Left renal pelvis (tissue), 4 donors: Measurements from ENCODE around the gene NCOA1. TPM values are rescaled to one million over a fixed set of nuclear protein-coding genes. Genes with fewer than 3 reads are reported as not detected.
A peak's percentile ranks its signal among the peaks of the same experiment; 100 is the strongest.
"Not testable (repeated sequence)": the region's sequence is repeated elsewhere in the genome, so short reads cannot be mapped to it uniquely, and the experiment has no call there.

ENCODE experiments used
- DNase-seq, 4 donors: peaks; one replicate each; pipeline ENCODE4 v3.0.0-alpha.2; 2013; ENCODE audit warnings: low read depth in 4 of 4, low spot score in 3 of 4
- polyA plus RNA-seq, 4 donors: library from polyadenylated mRNA; unstranded; fragments of 120-200 nt; gene quantifications; one replicate each; pipeline ENCODE4 v1.2.1, GENCODE V29; 2013; ENCODE audit not compliant: insufficient read length in 4 of 4

NCOA1 gene
- polyA plus RNA-seq, 4 donors: 40.8 to 52.8 (median 50.1) TPM

DNA sequence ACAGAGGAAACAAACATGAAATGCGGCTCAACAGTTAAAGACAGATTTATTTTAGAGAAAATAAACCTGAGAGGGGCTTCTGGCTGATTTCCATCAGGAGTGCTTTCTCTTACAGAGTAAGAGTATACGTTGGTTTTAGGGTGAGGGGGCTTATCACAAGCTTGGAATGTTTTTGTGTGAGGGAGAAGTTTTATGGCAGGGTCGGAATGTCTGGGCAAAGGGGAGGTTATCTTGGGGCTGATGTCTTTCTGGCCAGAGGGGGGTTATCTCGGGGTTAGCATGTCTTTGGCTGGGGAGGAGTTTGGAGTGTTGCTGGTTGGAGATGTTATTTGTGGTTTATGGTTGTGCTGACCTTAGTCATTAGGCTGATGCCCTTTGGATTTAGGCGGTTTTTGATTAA, 280.0 kb downstream of the NCOA1 start:
- peak in 1 of 4 donors; percentile 55 for DNase-seq

DNA sequence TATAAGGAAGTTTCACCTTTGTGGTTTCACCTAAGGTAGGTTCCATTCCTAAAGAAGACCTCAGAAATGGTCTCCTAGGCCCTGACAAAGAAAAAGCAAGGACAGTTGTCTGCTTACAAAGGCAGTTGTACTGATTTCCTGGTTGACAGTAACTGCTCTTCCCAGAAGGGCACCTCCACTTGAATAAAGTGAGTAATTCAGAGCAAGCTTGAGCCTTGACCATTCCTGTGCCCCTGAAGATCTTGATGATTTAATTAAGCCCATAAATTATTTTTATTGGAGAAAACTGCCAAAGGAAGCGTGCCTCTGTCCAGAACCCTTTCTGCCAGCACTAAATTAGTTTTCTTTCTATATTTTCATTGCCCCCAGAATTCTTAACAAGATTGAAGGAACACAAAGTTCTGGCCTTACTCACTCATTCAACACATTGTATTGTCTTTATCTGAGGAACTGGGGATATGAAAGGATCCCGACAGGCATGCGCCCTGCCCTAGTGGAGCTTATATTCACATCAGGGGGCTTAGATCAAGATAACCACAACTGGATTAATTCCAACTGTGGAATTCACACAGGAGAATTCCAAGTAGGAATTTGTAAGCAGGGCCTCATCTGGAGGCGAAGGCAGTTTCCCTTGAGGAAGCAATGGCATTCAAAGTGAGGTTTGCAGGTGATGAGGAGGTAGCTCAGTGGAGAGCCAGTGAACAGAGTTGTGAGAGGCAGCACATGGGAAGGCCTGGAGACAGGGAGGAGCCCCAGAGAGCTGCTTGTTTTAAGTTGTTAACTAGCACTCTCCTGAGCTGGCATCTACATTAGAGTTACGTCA, 280.9 kb downstream of the NCOA1 start:
- DNase-seq: no peak

DNA sequence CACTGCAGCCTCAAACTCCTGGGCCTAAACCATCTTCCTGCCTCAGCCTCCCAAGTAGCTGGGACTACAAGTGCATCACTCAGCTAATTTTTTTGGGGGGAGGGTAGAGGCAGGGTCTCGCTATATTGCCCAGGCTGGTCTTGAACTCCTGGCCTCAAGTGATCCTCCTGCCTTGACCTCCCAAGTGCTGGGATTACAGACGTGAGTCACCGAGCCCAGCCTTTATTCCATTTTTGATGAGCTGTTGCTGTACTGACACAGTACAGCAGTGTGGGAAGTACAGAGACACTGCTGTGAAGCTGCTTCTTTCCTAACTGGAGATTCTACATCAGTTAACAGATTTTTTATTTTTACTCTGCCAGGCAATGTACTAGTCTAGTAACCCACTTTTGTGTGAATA, 283.3 kb downstream of the NCOA1 start:
- no peak for DNase-seq

DNA sequence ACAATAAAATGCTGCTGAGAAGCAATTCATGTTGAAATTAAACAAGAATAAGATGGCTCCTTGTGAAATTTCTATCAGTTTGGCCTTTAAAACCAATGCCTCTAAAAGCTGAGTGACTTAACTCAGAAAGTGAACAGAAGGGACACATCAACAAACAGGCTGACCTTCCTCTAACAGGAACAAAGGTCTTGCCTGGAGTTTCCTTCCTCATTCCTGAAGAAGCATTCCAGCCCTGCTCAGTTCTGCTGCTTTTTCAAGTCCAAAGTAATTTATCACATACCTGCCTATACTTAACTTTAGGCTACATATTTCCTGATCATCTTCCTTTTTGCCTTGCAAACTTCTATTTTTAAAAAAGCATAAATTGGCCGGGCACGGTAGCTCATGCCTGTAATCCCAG, 288.1 kb downstream of the NCOA1 start:
- DNase-seq: no peak

DNA sequence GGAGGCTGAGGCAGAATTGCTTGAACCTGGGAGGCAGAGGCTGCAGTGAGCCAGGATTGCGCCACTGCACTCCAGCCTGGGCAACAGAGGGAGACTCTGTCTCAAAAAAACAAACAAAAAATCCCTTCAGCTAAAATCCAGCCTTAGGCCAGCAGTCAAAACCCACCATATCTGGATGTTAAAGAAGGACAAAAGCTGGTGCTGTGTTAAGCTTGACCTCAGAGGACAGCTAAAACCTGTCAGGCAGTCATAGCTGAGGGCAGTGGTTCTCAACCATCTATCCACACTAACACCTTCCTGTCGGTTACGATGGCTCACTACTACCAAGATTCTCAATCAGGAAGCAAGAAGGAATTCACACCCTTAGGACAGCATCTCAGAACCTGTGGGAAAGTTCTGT, 292.6 kb downstream of the NCOA1 start:
- no peak for DNase-seq

DNA sequence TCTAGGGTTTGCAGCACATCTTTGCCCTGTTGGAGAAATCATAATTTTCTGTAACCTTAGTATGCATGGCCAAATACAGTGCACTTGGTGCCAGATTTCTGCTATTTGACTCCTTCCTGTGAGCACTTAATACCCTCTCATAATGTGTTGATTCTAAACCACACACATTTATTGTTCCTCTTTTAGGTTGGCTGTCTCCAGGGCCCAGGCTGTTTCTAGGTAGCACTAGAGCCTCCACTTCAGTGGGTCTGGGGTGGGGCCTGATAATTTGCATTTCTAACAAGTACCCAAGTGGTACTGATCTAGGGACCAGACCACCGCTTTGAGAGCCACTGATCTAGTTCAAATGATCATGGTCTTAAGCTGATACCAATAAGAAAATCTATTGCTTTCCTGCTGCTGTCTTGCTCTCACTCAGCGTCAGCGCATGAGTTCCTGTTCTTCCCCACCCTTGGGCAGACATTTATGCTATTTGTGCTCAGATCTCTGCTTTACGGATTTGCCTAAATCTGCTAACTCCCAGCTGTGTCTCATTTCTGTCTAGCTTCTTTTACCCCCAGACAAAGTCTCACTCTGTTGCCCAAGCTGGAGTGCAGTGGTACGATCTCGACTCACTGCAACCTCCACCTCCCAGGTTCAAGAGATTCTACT, 294.7 kb downstream of the NCOA1 start:
- no peak for DNase-seq

DNA sequence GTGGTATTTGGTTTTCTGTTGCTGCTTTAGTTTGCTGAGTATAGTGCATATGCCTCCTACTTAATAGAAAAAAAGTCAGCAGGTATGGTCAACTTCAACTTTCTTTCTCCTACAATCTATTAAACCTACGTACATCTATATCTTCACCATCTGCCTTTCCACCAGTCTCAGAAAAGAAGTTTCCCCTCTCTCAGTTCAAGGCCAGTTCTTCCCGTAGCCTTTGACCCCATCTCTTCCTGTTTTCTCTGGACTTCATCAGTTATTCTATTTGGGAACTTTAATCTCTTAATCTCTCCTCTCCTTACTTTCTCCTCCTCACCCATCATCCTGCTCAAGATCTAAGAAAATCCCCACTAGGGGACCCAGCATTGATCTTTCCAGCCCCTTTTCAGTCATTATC, 296.5 kb downstream of the NCOA1 start:
- no peak for DNase-seq

DNA sequence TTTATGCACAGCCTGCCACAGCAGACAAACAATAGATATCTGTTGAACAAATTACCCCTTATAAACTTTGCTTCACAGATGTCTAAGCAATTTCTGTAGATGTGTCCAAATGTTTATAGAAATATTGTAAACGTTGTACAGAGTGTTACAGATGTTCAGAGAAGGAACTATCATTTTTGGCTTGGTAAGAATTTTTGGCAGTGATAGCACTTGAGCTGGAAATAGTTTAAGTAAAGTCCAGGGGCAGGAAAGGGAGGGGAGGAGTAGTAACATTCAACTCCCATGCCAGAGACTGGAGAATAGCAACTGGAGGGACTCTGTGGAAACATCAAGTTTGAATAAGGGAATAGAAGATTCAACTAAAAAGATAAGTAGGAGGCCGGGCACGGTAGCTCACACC, 297.8 kb downstream of the NCOA1 start:
- DNase-seq: no peak

DNA sequence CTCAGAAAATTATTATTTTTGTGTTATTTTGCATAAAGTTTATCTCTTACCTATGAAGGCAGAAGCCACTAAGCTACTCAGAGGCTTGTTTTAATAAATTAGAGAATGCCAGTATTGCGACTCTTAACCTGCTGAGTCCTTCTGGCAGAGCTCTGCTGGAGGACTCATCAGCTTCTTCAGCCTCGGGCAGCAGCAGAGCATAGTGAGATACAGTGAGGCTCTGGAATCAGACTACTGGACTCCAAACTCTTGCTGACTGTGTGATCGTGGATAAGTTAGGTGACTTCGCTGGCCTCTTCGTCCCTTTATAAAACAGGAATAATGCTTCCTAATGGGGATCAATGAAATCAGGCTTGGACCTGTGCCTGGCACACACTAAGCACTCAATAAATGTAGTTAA, 300.4 kb downstream of the NCOA1 start:
- no peak for DNase-seq

DNA sequence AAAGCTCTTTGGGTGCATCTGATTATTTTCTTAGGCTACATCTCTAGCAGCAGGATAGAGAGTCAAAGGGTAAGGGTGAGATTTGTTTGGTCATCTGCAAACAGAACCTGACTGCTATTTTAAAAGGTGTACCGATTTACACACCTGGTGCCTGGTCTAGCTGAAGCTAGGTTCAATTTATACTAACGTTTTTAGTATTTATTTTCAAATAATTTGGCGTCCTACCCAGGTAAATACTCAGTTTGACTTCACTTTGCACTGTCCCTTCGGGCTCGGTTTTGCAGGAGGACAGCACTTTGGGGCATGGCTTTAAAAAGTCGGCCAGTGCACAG, 301.5 kb downstream of the NCOA1 start:
- no peak for DNase-seq

DNA sequence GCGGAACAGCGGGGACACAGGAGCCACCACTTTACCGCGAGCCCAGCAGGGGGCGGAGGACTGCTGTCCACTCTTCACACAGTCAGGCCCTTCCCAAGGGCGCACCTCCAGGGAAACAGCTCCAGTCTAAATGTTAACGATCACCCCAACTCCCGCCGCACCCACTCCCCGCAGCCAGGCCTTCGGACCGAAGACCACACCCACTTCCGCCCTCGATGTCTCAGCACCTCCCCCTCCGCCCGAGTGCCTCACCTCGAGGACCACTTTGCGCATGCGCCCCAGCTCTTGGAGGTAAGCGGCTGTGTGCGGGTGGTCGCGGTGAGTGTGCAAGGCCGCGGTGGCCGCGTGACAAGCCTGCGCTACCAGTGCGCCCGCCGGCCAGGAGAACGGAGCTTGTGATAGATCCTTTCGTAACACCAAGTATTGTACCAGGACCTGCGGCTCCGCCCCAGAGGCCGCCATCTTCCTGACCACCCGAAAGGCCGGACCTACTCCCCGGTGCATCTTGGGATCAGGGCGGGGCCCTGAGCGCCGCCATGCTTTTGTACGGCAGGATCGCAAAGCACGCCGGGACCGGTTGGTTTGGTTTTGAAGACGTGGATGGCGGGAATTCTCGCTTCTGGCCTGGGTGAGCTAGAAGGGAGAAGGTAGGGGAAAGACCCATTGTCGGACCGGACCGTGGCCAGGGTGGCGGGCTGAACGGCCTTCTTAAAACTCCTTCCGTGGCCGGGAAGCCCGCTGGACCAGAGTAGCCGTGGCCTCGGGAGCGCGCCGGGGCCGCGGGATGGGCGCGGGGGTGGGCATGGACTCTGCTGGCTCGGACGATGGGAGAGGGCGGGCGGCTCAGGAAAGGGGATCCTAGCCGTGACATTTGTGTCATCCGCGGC, 302.1 kb downstream of the NCOA1 start, which contains the start of the genes CENPO and PTRHD1:
TSS of gene CENPO (plus strand) at position 552 of the 887 bp plus-strand sequence. CDS start 495 bp downstream, outside the sequence.
TSS of gene PTRHD1 (minus strand) at position 518 of the 887 bp plus-strand sequence. CDS start at position 504, 14 bp downstream.
- DNase-seq: peak; percentile 93 to 96 (median 94)

DNA sequence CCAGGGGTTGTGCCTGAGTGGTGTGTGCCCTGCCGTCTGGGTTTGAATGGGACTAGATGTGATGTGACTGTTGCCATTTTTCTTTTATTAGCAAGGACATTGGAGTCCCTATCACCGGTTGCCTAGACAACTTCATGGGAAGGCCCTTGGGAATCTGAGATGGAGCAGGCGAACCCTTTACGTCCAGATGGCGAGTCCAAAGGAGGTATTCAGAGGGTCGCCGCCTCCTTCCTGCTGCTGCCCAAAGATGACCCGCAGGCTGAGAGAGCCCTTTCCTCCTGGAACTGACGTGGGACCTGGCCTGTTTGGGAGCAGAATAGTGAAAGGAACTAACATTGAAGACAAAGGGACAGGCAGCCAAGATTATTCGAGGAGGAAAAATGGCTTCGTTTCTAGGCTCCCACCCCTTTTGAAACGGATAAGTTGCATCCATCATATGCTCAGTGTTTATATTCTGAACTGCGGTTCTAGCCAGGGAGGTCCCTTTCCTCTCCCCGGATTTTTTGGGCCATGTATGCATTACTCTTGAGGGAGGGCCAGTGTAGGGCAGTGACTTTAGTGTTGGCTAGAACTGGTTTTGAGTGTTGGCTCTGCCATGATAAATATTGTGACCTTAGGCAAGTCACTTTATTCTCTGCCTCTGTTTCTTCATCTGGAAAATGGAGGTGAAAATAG, 302.8 kb downstream of the NCOA1 start:
- no peak for DNase-seq

DNA sequence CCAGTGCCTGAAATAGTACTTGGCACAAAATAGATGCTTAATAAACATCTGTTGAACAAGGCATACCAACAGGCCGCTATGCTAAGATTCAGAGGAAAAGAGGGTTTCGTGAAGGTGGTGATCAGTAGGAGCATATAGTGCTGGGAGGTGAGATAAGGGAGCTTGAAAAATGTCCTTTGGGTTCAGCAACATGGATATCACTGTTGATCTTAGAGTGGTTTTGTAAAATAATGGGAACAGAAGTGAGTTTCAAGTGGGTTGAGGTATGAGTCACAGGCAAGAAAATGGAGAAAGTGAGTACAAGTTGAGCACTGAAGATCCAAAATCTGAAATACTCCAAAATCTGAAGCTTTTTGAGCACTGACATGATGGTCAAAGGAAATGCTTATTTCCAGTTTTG, 306.6 kb downstream of the NCOA1 start:
- no peak for DNase-seq

DNA sequence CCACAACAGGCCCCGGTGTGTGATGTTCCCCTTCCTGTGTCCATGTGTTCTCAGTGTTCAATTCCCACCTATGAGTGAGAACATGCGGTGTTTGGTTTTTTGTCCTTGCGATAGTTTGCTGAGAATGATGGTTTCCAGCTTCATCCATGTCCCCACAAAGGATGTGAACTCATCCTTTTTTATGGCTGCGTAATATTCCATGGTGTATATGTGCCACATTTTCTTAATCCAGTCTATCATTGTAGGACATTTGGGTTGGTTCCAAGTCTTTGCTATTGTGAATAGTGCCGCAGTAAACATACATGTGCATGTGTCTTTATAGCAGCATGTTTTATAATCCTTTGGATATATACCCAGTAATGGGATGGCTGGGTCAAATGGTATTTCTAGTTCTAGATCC, 309.4 kb downstream of the NCOA1 start:
- not testable (repeated sequence) for DNase-seq

DNA sequence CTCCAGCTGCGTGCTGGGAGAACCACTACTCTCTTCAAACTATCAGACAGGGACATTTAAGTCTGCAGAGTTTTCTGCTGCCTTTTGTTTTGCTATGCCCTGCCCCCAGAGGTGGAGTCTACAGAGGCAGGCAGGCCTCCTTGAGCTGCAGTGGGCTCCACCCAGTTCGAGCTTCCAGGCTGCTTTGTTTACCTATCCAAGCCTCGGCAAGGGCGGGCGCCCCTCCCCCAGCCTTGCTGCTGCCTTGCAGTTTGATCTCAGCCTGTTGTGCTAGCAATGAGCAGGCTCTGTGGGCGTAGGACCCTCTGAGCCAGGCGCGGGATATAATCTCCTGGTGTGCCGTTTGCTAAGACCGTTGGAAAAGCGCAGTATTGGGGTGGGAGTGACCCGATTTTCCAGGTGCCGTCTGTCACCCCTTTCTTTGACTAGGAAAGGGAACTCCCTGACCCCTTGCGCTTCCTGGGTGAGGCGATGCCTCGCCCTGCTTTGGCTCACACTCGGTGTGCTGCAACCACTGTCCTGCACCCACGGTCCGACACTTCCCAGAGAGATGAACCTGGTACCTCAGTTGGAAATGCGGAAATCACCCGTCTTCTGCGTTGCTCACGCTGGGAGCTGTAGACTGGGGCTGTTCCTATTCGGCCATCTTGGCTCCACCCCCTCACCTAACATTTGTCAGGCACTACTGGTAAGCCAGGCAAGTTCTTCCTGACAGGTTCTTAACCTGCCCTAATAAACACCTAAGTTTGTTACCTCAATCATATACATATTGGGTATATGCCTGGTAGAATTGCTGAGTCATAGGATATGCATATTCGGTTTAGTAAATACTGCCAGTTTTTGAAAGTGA, 315.0 kb downstream of the NCOA1 start:
- not testable (repeated sequence) for DNase-seq

DNA sequence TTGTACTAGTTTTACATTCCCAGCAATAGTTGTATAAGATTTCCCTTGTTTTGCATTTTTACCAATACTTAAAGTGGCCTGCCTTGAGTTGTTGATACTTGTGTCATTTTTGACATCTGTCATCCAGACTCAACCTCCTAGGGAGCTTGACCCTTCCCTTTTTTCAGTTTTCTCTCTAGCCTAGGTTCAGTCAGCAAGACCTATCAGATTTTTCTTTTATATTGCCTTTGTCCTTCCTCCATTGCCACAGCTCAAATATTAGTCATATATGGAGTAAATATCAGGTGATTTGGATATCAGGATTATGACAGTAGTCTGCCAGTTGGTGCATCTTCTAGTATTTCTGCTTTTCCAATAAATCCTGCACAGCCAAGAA, 315.6 kb downstream of the NCOA1 start:
- DNase-seq: no peak

DNA sequence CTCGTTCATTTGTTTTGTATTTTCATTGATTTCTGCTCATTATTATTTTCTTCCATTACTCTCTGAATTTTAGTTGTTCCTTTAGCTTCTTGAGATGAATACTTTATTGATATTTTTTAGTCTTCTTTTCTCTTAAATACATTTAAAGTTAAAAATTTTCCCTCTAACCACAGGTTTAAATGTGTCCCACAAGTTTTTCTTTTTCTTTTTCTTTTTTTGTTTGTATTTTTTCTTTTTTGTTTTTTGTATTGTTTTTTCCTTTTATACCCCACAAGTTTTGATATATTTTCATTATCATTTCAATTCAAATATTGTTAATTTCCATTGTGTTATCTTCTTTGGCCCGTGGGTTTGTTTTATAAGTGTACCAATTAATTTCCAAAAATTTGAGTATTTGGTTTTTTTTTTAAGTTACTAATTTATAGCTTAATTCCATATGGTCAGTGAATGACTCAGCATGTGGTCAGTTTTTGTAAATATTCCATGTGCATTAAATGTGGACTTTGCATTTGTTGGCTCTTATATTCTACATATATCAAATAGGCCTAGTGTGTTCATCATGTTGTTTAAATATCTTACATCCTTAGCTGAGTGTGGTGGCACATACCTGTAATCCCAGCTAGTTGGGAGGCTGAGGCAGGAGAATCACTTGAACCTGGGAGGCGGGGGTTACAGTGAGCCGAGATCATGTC, 318.4 kb downstream of the NCOA1 start:
- DNase-seq: no peak

DNA sequence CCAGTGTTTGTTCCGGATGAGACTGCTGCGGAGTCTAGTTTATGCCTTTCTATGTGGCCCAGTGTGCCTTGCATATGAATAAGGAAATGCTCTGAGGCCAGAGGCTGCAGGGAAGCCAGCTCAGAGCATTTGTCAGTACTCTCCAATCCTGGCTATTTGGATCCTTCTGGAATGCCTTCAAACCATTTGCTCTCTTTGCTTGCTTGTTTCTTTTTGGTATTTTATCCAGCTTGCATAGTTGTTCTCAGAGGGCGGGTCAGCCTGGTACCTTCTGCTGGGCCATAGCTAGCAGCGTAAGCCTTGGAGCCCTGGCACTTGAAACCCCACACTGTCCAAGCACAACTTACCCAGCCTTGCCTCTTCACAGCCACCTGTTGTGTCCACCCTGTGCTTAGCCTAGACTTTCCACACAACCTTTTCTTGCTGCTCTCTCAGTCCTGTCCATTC, 322.7 kb downstream of the NCOA1 start:
- no peak for DNase-seq

DNA sequence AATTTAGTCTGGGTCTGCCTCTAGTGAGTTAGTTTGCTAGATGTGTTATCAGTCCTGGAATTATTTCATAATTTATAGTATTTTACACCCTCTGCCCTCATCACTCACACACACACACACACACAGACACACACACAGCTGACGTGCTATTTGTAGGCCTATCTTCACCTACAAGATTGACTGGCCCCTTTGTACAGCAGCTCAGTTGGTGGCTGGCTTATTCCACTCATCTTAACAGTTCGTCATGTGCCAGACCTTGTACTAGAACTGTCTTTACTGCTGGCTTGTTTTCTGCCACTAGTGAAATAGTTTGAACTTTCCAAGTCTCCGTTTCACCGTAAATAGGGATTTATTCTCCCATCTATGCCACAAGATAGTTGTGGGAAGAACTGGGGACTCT, 323.5 kb downstream of the NCOA1 start:
- DNase-seq: no peak
